HEK293 (cell line): ENCODE measurements around the gene SYNC.

Experiments
- CTCF ChIA-PET: fragments of 350-600 bp; formaldehyde crosslinking; extraction: SDS; loops from one replicate; lab custom pipeline; 2021; ENCODE audit warnings: antibody characterized with exemption; lab: Yijun Ruan, JAX
- POLR2A ChIA-PET: fragments of 300-600 bp; formaldehyde crosslinking; extraction: SDS; loops from one replicate; lab custom pipeline; 2020; ENCODE audit warnings: antibody characterized with exemption, inconsistent platforms; lab: Yijun Ruan, JAX
- H3K27ac ChIP-seq: fragments of 200-500 bp; sonication (Bioruptor generic); 2 replicates; pipeline ENCODE4 v1.5.1; 2014; ENCODE audit warnings: low read depth, low read length, control low read depth, inconsistent platforms; ENCODE audit errors: extremely low read depth
- H3K36me3 ChIP-seq, 2 experiments: fragments of 200-500 bp in 1 of 2; sonication (Bioruptor generic) in 1 of 2; 1 replicate in 1 of 2; 2 replicates in 1 of 2; pipeline ENCODE4 v1.5.1; 2014 to 2017; ENCODE audit warnings: inconsistent platforms in 2 of 2, low read length in 2 of 2; ENCODE audit not compliant: control insufficient read depth in 2 of 2, insufficient read depth in 1 of 2
- H3K4me1 ChIP-seq: fragments of 200-500 bp; sonication (Bioruptor generic); 2 replicates; pipeline ENCODE4 v1.5.1; 2014; ENCODE audit warnings: mild to moderate bottlenecking, low read length, inconsistent platforms; ENCODE audit not compliant: control insufficient read depth, insufficient read depth
- H3K4me3 ChIP-seq: 2 replicates; pipeline ENCODE4 v1.5.1; 2011; ENCODE audit warnings: low read depth, mild to moderate bottlenecking, control low read depth, low read length, moderate library complexity
- H3K9me3 ChIP-seq: fragments of 200-500 bp; sonication (Bioruptor generic); 2 replicates; pipeline ENCODE4 v1.5.1; 2014; ENCODE audit warnings: low read depth, low read length, inconsistent platforms; ENCODE audit not compliant: control insufficient read depth, insufficient read depth
- BCL11B ChIP-seq: fragments of 450-650 bp; formaldehyde crosslinking; IDR thresholded peaks from 2 replicates; pipeline ENCODE4 v1.5.1; 2016; ENCODE audit warnings: low read depth, missing biosample characterization, missing genetic modification characterization
- EGR2 ChIP-seq: fragments of 450-650 bp; formaldehyde crosslinking; IDR thresholded peaks from 2 replicates; pipeline ENCODE4 v1.5.1; 2016; ENCODE audit warnings: low read depth, missing biosample characterization, missing genetic modification characterization
- HOXD13 ChIP-seq: sonication (generic); formaldehyde crosslinking; IDR thresholded peaks from 2 replicates; pipeline ENCODE4 v1.8.0; 2022; ENCODE audit warnings: missing genetic modification reagents, borderline replicate concordance
- SCRT1 ChIP-seq: fragments of 450-650 bp; formaldehyde crosslinking; IDR thresholded peaks from 2 replicates; pipeline ENCODE4 v1.5.1; 2016; ENCODE audit warnings: missing biosample characterization, missing genetic modification characterization, borderline replicate concordance
- SCRT2 ChIP-seq: fragments of 450-650 bp; formaldehyde crosslinking; IDR thresholded peaks from 2 replicates; pipeline ENCODE4 v1.5.1; 2016; ENCODE audit warnings: missing biosample characterization, missing genetic modification characterization
- SP2 ChIP-seq: fragments of 450-650 bp; formaldehyde crosslinking; IDR thresholded peaks from 2 replicates; pipeline ENCODE4 v1.5.1; 2016; ENCODE audit warnings: missing biosample characterization, missing genetic modification characterization
- ZBTB10 ChIP-seq: fragments of 450-650 bp; formaldehyde crosslinking; IDR thresholded peaks from 2 replicates; pipeline ENCODE4 v1.5.1; 2016; ENCODE audit warnings: missing biosample characterization, missing genetic modification characterization
- ZFHX2 ChIP-seq: fragments of 450-650 bp; formaldehyde crosslinking; conservative IDR thresholded peaks from 2 replicates; pipeline ENCODE4 v1.5.1; 2016; ENCODE audit warnings: missing biosample characterization, missing genetic modification characterization
- ZNF140 ChIP-seq: fragments of 450-650 bp; formaldehyde crosslinking; IDR thresholded peaks from 2 replicates; pipeline ENCODE4 v1.5.1; 2016; ENCODE audit warnings: missing biosample characterization, missing genetic modification characterization
- ZNF148 ChIP-seq: fragments of 450-650 bp; formaldehyde crosslinking; IDR thresholded peaks from 2 replicates; pipeline ENCODE4 v1.5.0; 2017; ENCODE audit warnings: missing biosample characterization, missing genetic modification characterization, borderline replicate concordance
- ZNF274 ChIP-seq, 2 experiments: fragments of 200-500 bp in 1 of 2; fragments of 450-650 bp in 1 of 2; sonication (Bioruptor generic) in 1 of 2; formaldehyde crosslinking in 1 of 2; IDR thresholded peaks; 2 replicates each; pipeline versions ENCODE4 v1.5.1 to v1.6.1; 2014 to 2016; ENCODE audit warnings: borderline replicate concordance in 1 of 2, inconsistent platforms in 1 of 2, low read length in 1 of 2, missing biosample characterization in 1 of 2, missing genetic modification characterization in 1 of 2
- ZNF280D ChIP-seq: fragments of 450-650 bp; formaldehyde crosslinking; IDR thresholded peaks from 2 replicates; pipeline ENCODE4 v1.5.1; 2016; ENCODE audit warnings: missing biosample characterization, missing genetic modification characterization
- ZNF292 ChIP-seq: fragments of 450-650 bp; formaldehyde crosslinking; IDR thresholded peaks from 2 replicates; pipeline ENCODE4 v1.5.1; 2016; ENCODE audit warnings: low read depth, missing biosample characterization, missing genetic modification characterization, borderline replicate concordance
- ZNF311 ChIP-seq: fragments of 450-650 bp; formaldehyde crosslinking; IDR thresholded peaks from 2 replicates; pipeline ENCODE4 v1.5.1; 2017; ENCODE audit warnings: missing biosample characterization, missing genetic modification characterization, borderline replicate concordance
- ZNF350 ChIP-seq: fragments of 450-650 bp; formaldehyde crosslinking; IDR thresholded peaks from 2 replicates; pipeline ENCODE4 v1.5.0; 2017; ENCODE audit warnings: missing biosample characterization, mild to moderate bottlenecking, missing genetic modification characterization
- ZNF354C ChIP-seq: fragments of 450-650 bp; formaldehyde crosslinking; IDR thresholded peaks from 2 replicates; pipeline ENCODE4 v1.5.1; 2016; ENCODE audit warnings: missing biosample characterization, missing genetic modification characterization, low read depth, borderline replicate concordance
- ZNF404 ChIP-seq: fragments of 450-650 bp; formaldehyde crosslinking; IDR thresholded peaks from 2 replicates; pipeline ENCODE4 v1.5.1; 2017; ENCODE audit warnings: missing biosample characterization, missing genetic modification characterization
- ZNF423 ChIP-seq: fragments of 450-650 bp; formaldehyde crosslinking; IDR thresholded peaks from 2 replicates; pipeline ENCODE4 v1.5.1; 2016; ENCODE audit warnings: missing biosample characterization, missing genetic modification characterization
- ZNF433 ChIP-seq: fragments of 450-650 bp; formaldehyde crosslinking; IDR thresholded peaks from 2 replicates; pipeline ENCODE4 v1.5.1; 2016; ENCODE audit warnings: missing biosample characterization, missing genetic modification characterization, low read depth
- ZNF488 ChIP-seq: fragments of 450-650 bp; formaldehyde crosslinking; IDR thresholded peaks from 2 replicates; pipeline ENCODE4 v1.5.1; 2016; ENCODE audit warnings: missing biosample characterization, missing genetic modification characterization
- ZNF561 ChIP-seq: fragments of 450-650 bp; IDR thresholded peaks from 2 replicates; pipeline ENCODE4 v1.5.1; 2018; ENCODE audit warnings: missing biosample characterization, missing genetic modification characterization, borderline replicate concordance
- ZNF768 ChIP-seq: fragments of 450-650 bp; formaldehyde crosslinking; IDR thresholded peaks from 2 replicates; pipeline ENCODE4 v1.5.1; 2018; ENCODE audit warnings: missing biosample characterization, mild to moderate bottlenecking, missing genetic modification characterization
- ZNF776 ChIP-seq: fragments of 450-650 bp; formaldehyde crosslinking; IDR thresholded peaks from 2 replicates; pipeline ENCODE4 v1.5.0; 2017; ENCODE audit warnings: missing biosample characterization, missing genetic modification characterization, borderline replicate concordance
- ZSCAN16 ChIP-seq: fragments of 450-650 bp; formaldehyde crosslinking; IDR thresholded peaks from 2 replicates; pipeline ENCODE4 v1.5.1; 2016; ENCODE audit warnings: missing biosample characterization, missing genetic modification characterization
- ZSCAN4 ChIP-seq: fragments of 450-650 bp; formaldehyde crosslinking; IDR thresholded peaks from 2 replicates; pipeline ENCODE4 v1.5.1; 2017; ENCODE audit warnings: missing biosample characterization, missing genetic modification characterization
- ZXDB ChIP-seq: fragments of 450-650 bp; formaldehyde crosslinking; IDR thresholded peaks from 2 replicates; pipeline ENCODE4 v1.5.1; 2016; ENCODE audit warnings: missing biosample characterization, missing genetic modification characterization

The SYNC gene

GRCh38 chr1:32742199-32742947 is 39.8 kb upstream of the SYNC start:
- H3K27ac ChIP-seq, result peak overlapping the region; percentile 82
- H3K4me3 ChIP-seq, result peak overlapping the region; percentile 69
- H3K36me3 ChIP-seq, result peaks cover 0 to 13% of the 10 kb centered on the region in 2 experiments; a peak in 2 of 3 replicates
- ChIA-PET CTCF (interaction anchor here (0.6 to 1.3 kb wide), 8 partner anchors 9 to 55 kb away, joined by 3 to 6 read pairs (median 3); no protein-coding TSS in a partner anchor), POLR2A (interaction anchor here (1.8 kb wide), 1 partner anchor 30 kb away, joined by 9 read pairs; no protein-coding TSS in a partner anchor)
- no peaks in the 10 kb centered on the region for H3K9me3 ChIP-seq
- H3K4me1 ChIP-seq, result no peaks in the 10 kb centered on the region; the same call in 1 of the 2 replicates
- no peak for TF ChIP-seq SCRT2 (tag by site-specific recombination)
- no peak for TF ChIP-seq ZSCAN16
- peak; percentile 12; the same call in 1 of the 2 replicates for TF ChIP-seq SP2 (tag by site-specific recombination)
- no peak for TF ChIP-seq ZNF140 (tag by site-specific recombination)
- no peak for TF ChIP-seq ZNF274 (IDR thresholded peaks at IDR 0.05; ENCODE audit: low read length)
- TF ChIP-seq ZNF274 (tag by site-specific recombination; IDR thresholded peaks at IDR 0.05; ENCODE audit: borderline replicate concordance), result no peak
- TF ChIP-seq ZXDB (tag by site-specific recombination), result no peak
- no peak for TF ChIP-seq ZNF148 (tag by site-specific recombination)
- no peak for TF ChIP-seq ZNF768 (tag by site-specific recombination)
- no peak for TF ChIP-seq ZNF311 (tag by site-specific recombination)
- no peak for TF ChIP-seq ZNF404
- no peak for TF ChIP-seq SCRT1 (tag by site-specific recombination)
- TF ChIP-seq EGR2 (tag by site-specific recombination), result 0 out of 2 replicates have a peak, but pooled peaks have one; percentile 6
- peak; percentile 79 for TF ChIP-seq ZNF423 (tag by site-specific recombination)
- no peak for TF ChIP-seq ZNF280D (tag by site-specific recombination)
- TF ChIP-seq ZNF354C (tag by site-specific recombination), result no peak
- TF ChIP-seq ZNF561 (tag by site-specific recombination), result no peak
- no peak for TF ChIP-seq HOXD13 (CRISPR knock-in tag)
- TF ChIP-seq ZNF433 (tag by site-specific recombination), result no peak
- no peak for TF ChIP-seq ZNF292 (tag by site-specific recombination)
- TF ChIP-seq ZNF776, result no peak
- no peak; the same call in 1 of the 2 replicates for TF ChIP-seq ZFHX2 (tag by site-specific recombination)
- no peak for TF ChIP-seq ZSCAN4 (tag by site-specific recombination)
- TF ChIP-seq ZNF350, result no peak
- no peak for TF ChIP-seq ZNF488 (tag by site-specific recombination)
- peak; percentile 34; the same call in 1 of the 2 replicates for TF ChIP-seq ZBTB10 (tag by site-specific recombination)
- peak; percentile 63 for TF ChIP-seq BCL11B
